ENCODE results near the gene CD248.

CD248 gene

GRCh38 chr11:66340596-66341501 is 24.0 kb upstream of the CD248 start:
- no peak for DNase-seq

DNA sequence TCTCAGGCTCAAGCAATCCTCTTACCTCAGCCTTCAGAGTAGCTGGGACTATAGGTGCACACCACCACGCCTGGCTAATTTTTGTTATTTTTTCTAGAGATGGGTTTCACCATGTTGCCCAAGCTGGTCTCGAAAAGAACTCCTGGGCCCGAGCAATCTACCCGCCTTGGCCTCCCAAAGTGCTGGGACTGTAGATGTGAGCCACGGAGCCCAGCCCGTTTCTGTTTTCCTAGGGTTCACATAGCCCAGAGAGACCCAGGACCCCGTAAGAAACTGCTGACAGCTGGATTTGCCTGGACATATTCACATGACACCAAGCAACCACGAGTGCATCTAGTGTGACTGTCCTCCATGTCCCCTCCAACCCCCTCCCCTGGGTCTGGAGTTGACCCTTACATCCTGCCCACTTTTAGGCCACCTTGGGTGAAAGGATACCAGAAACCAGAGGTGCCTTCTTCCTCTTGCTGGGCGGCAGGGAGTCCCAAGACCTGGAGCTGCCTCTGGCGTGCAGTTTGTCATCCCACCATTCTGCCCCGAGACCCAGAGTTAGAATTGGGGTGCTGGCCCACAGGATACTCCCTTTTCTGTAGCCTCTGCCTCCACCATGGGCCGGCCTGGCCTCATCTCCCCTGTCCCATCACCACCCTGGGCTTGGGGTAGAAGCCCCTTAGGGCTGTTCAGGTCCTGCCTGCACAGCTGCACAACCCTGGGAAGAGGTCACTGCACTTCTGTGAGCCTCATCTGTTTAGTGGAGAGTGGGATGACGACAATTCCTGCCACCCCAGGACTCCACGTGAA is 23.0 kb upstream of the CD248 start:
- DNase-seq = no peak

DNA sequence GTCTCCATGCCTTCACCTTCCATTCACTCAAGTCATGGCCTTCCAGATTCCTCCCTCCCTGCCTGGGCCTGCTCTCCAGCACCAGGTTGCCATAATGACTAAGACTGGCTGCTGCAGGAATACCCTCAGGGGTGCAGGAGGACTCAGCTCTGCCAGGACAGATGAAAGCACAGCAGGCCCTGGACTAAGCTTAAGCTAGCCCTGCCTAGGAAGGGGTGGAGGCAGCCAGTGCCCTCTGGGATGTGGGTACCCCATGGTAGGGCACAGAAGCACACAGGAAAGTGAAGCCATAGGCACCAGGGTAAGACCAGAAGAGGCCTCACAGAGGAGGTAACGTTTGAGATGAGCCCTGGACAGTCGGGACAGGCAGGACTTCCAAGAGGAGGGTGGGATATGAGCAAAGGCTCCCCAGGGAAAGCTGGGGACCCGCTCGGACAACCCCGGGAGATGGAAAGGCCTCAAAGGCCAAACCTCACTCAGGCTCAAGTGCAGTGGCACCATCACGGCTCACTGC is 22.4 kb upstream of the CD248 start:
- DNase-seq = no peak

GRCh38 chr11:66338276-66339161 is 21.7 kb upstream of the CD248 start:
- DNase-seq = no peak

- DNase-seq = no peak
Observed at GRCh38 chr11:66337103-66337899, 20.5 kb upstream of the CD248 start.

- DNase-seq = peak; percentile 84
Observed at GRCh38 chr11:66336234-66337102, 19.6 kb upstream of the CD248 start, which contains the start of gene RIN1. TSS of gene RIN1 (minus strand) at chr11:66336434. CDS start at chr11:66336402, 32 bp downstream.

GRCh38 chr11:66335531-66336233 is 18.8 kb upstream of the CD248 start:
- no peak for DNase-seq

DNA sequence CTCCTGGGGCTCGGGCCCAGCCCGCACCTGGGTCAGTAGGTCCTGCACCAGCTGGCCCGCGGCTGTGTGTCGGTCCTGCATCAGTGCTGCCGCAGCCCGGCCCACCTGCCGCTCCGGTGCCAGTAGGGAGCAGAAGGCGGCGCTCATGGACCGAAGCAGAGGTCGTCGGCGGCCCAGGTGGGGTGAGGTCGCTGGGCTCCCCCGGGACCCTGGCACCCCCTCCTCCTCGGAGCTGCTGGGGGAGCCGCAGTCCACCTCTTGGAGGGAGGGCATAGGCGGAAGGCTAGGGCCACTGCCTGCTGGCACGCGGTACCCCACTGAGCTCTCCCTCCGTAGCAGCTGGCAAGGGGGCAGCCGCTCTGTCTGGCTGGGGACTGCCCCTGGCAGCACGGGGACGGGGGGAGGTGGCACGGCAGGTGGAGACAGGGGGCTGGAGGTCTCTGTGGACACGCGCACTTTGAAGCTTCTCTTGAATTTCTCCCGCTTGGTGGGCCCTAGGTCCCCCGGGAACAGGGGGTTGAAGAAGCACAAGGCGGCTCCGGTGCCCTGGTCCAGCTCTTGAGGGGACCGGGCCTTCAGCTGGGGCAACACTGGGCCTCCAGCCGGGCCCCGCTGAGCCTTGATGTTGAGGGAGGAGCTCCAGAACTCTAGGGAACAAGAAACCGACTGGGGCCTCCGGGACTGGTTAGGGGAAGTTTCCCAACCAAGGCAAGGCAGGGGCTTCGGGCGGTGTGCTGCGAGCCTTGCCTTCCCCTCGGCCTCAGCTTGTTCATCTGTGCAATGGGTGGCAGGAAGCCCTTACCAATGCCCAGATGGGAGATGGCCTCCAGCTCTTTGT is 18.0 kb upstream of the CD248 start:
- no peak for DNase-seq

- no peak for DNase-seq
Observed at GRCh38 chr11:66333896-66334604, 17.2 kb upstream of the CD248 start.

DNA sequence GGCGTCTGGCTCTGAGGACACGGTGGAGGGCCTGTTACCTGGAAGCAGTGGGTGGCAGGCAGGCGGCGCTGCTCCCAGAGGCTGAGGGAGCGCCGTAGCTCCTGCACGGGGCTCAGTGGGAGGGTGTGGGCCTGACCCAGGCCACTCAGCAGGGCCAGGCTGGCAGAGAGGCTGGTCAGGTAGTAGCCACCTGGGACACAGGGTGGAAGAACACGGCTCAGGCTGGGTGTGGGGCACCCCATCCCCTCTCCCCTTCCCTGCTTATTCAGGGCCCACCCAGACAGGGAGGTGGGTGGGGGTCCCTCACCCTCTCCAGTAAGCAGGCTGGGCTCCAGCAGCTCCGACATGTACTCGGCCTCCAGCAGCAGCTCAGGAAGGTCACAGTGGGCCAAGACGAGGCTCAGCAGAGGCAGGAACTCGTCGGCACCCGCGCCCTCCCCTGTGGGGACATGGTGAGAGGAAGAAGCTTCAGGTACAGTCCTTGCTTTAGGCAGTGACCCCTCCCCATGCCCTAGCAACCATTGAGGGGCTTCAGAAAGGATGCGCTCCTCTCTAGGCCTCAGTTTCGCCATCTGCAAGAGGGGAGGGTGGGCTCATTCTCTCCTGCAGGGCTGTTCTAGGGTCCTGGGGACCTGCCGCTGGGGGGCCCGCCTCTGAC is 16.5 kb upstream of the CD248 start:
- no peak for DNase-seq

DNA sequence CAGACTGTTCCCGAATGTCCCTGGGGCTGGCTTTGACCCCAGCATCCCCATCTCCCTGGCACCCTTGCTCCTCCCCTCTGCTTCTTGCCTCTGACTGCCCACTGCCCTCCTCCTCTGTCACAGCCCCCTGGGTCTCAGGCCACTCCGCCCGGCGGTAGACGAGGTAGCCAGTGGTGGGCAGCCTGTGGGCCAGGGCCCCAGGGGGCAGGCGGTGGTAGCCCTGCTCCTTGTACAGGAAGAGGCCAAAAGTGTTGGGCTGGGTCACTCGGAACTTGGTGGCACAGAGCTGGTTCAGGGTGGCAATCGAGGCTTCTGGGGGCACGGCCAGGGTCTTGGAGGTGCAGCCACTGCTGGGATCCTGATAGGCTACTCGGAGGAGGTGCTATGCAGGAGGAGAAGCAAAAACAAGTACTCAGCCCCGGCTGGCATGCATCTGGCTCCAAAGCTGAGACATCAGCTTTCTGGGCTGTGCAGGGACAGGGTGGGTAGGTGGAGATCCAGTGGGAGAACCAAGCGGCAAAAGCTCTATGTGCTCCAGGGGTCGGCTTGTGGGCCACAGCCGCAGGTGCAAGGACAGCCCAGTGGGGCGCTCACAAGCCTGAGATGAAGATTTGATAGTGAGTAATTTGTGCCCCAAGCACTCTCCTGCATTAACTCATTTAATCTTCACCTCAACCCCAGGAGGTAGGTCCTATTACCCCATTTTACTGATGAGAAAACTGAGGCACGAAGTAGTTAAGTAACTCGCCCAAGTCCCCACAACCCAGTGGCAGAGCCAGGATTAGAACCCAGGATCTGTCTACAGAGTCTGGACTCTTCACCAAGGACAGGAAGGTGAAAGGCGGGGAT is 15.8 kb upstream of the CD248 start:
- DNase-seq = no peak

DNA sequence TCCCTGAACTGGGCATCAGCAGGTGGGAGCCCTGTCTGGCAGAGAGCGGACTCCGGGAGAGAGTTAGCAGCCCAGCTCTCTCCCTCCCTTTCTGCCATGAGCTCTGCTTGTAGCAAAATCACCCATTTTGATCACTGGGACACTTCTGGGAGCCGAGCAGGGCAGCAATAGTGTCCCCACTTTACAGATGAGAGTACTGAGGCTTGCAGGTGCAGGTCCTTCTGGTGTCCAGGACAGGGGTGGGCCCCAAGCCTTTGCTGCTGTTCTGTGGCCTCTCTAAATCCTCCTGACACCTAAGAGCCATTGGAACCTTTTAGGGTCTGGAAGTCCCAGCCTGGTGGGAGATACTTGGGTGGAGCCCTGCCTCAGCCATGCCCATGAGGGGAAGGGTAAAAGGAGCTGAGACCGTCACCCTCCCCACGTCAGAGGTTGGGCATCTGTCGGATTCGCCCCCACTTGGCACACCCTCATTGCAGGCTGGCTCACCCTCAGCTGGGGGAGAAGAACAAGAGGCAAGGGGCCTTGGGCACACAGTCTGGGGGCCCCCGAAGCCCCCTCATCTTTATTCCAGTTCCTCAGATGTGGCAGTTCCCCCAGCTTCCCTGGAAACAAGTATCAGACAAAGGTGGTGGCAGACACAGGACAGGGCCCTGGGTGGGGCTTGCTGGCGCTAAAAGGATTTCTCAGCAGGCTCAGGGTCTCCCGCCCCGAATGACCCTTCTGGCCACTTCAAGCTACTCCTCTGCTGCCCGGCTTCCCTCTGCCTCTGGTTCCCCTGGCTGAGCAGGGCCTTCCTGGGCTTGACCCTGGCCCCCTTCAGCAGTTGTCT is 14.9 kb upstream of the CD248 start:
- DNase-seq = no peak

DNA sequence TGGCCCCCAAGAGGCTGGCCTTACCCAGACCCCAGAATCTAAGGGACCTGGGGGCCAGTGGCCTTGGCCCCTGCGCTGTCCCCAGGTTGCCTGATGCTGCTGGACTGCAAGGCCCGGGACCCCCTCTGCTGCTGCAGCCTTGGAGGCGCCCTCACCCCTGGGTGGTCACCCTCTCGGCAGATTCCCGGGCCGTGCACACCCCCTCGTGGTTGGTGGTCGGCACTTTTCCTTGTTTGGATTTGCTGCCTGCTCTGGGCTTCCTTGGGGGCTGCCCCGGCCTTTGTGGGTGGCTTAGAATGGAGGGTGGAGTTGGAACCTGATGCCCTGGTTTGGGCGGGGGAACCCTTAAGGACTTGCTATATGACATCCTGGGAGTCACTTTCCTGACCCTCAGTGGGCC is 14.1 kb upstream of the CD248 start:
- DNase-seq = no peak

- no peak for DNase-seq
Observed at GRCh38 chr11:66329165-66329673, 12.4 kb upstream of the CD248 start.

GRCh38 chr11:66328302-66329144 is 11.7 kb upstream of the CD248 start:
- peak; percentile 89 for DNase-seq
